Measurements from ENCODE around the gene KRT83. TPM values are rescaled to one million over a fixed set of nuclear protein-coding genes. Genes with fewer than 3 reads are reported as not detected.

KRT83 gene
- total and polyA plus RNA-seq, 2 donors (not counting 1 experiment from before 2014, with no cell fraction given), result not detected

GRCh38 chr12:52280319-52280795, 40.8 kb downstream of the KRT83 start:
- peak; percentile 95 to 98 for DNase-seq (ENCODE audit: low read depth in 2 of 2)
- no peaks in the 10 kb centered on the region for H4K20me1 ChIP-seq (ENCODE audit: control insufficient read depth, extremely low read depth, insufficient read depth, low read length)
- peaks cover 25% of the 10 kb centered on the region for H3K4me1 ChIP-seq (ENCODE audit: control insufficient read depth, extremely low read depth, insufficient read depth, low read length)
- H2AFZ ChIP-seq (ENCODE audit: low read length), result no peak overlapping the region
- no peaks in the 10 kb centered on the region for H3K9me3 ChIP-seq (ENCODE audit: control insufficient read depth, insufficient read depth, low read depth, low read length)
- H3K79me2 ChIP-seq (ENCODE audit: control insufficient read depth, insufficient read depth, low read length), result no peaks in the 10 kb centered on the region
- peak overlapping the region; percentile 98 for H3K27ac ChIP-seq (ENCODE audit: insufficient read depth, low read length)
- peak overlapping the region; percentile 60 for H3K4me2 ChIP-seq (ENCODE audit: extremely low read depth, insufficient read depth, low read length)
- H3K9ac ChIP-seq (ENCODE audit: insufficient read depth, low read length), result peak overlapping the region; percentile 60
- TF ChIP-seq EZH2 (IDR thresholded peaks at IDR 0.05; ENCODE audit: low read length, missing control alignments) (no peak), CTCF (conservative IDR thresholded peaks at IDR 0.05 in 1 of 2, IDR thresholded peaks at IDR 0.05 in 1 of 2; ENCODE audit: low read depth in 1 of 2, low read length in 2 of 2) (no peak)
- H3K36me3 ChIP-seq (ENCODE audit: control insufficient read depth, insufficient read depth, low read length), result no peaks in the 10 kb centered on the region
- H3K27me3 ChIP-seq (ENCODE audit: control insufficient read depth, insufficient read depth, low read length), result no peaks in the 10 kb centered on the region
- no peak overlapping the region for H3K4me3 ChIP-seq (replicated peaks in 1 of 4; ENCODE audit: control extremely low read depth in 1 of 4, insufficient read depth in 1 of 4, low read depth in 3 of 4, low read length in 4 of 4)

DNA sequence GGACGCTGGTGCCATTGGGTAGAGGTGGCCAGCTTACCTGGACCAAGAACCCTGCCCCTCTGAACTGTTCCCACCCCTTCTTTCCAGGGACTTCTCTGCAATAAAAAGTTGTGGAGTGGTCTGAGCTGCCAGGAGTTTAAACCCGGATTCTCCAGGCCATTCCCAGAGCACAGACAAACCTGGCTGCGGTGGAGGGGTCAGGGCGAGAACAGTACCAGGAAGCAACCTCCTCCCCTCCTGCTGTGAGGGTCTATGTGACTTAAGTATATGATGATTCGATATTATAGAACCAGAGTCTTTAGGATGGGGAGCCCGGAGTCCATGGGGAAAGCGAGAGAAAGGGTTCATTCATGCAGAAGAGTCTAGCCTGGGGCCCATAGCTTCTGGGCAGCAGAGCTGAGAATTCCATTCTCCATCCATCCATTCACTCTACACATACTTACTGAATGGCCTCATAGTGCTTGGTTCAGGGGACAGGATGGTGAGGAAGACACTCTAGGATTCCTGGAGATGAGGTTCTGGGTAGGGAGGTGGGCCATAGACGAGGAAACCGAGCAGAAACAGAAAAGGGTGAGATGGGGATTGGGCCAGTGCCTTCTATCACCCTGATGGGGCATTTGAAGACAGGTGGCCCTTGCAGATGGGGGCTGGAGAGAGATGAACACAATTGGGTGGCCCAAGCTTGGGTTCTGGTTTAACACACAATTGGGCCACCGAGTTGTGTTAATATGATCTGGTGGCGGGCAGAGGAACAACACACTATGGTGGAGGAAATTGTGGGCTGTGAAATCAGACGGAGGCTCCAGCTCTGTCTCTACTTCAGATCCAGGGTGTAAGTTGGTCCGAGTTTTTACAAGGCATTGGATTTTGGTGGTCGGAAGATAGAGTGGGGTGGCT, 41.5 kb downstream of the KRT83 start:
- peak in 1 of 2 donors; percentile 73 for DNase-seq (ENCODE audit: low read depth in 2 of 2)
- Histone ChIP-seq H3K27ac (ENCODE audit: insufficient read depth, low read length) (peak overlapping the region; percentile 98), H2AFZ (ENCODE audit: low read length) (no peak overlapping the region), H3K4me1 (ENCODE audit: control insufficient read depth, extremely low read depth, insufficient read depth, low read length) (peaks cover 25% of the 10 kb centered on the region), H4K20me1 (ENCODE audit: control insufficient read depth, extremely low read depth, insufficient read depth, low read length) (no peaks in the 10 kb centered on the region), H3K4me3 (replicated peaks in 1 of 4; ENCODE audit: control extremely low read depth in 1 of 4, insufficient read depth in 1 of 4, low read depth in 3 of 4, low read length in 4 of 4) (no peak overlapping the region), H3K9me3 (ENCODE audit: control insufficient read depth, insufficient read depth, low read depth, low read length) (no peaks in the 10 kb centered on the region), H3K27me3 (ENCODE audit: control insufficient read depth, insufficient read depth, low read length) (peaks cover 1% of the 10 kb centered on the region), H3K9ac (ENCODE audit: insufficient read depth, low read length) (peak overlapping the region; percentile 21), H3K79me2 (ENCODE audit: control insufficient read depth, insufficient read depth, low read length) (no peaks in the 10 kb centered on the region), H3K4me2 (ENCODE audit: extremely low read depth, insufficient read depth, low read length) (peak overlapping the region; percentile 60), H3K36me3 (ENCODE audit: control insufficient read depth, insufficient read depth, low read length) (no peaks in the 10 kb centered on the region)
- TF ChIP-seq EZH2 (IDR thresholded peaks at IDR 0.05; ENCODE audit: low read length, missing control alignments) (no peak), CTCF (conservative IDR thresholded peaks at IDR 0.05 in 1 of 2, IDR thresholded peaks at IDR 0.05 in 1 of 2; ENCODE audit: low read depth in 1 of 2, low read length in 2 of 2) (no peak)

DNA sequence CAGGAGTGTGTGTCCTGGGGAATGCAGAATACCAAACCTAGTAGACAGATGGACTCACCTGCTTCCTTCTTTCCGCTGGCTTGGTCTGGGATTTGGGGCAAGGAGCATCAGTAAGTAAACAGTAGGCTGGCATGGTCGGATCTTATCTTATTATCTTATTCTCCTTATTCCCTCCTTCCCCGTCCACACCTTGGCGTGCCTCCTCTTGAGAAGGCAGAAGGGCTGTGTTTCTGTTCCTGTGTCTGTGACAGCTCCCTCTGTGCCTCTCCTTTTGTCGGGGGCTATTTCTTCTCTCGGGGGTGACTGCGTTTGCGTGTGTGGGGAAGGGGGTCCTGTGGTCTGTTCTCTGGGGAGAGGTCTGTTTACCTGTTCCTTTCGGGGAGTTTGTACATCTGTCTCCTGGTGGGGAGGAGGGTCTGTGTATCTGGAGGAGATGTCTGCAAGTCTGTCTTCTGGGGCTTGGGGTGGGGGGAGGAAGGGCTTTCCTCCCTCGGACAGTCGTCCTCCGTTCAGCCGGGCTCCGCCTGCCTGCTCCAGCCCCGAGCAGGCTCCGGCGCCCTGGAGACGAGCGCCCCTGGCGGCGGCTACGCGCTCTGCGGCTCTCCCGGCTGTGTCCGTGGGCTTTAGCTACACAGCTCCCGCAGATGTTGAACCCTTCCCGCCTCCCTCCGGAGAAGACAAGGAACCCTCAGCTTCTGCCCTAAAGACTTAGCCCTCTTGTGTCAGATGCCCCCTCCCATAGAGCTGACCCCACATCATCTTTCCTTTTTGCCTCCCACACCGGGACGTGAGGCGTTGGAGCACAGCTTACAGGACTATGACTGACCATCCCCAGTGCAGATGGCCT, 42.4 kb downstream of the KRT83 start:
- DNase-seq (ENCODE audit: low read depth in 2 of 2), result peak; percentile 55 to 76
- TF ChIP-seq CTCF (conservative IDR thresholded peaks at IDR 0.05 in 1 of 2, IDR thresholded peaks at IDR 0.05 in 1 of 2; ENCODE audit: low read depth in 1 of 2, low read length in 2 of 2) (peak; percentile 90 to 95), EZH2 (IDR thresholded peaks at IDR 0.05; ENCODE audit: low read length, missing control alignments) (no peak)
- H3K4me3 ChIP-seq (replicated peaks in 1 of 4; ENCODE audit: control extremely low read depth in 1 of 4, insufficient read depth in 1 of 4, low read depth in 3 of 4, low read length in 4 of 4), result peak overlapping the region in 3 of 4 experiments; percentile 4 to 37 (median 6)
- no peaks in the 10 kb centered on the region for H3K36me3 ChIP-seq (ENCODE audit: control insufficient read depth, insufficient read depth, low read length)
- H3K27me3 ChIP-seq (ENCODE audit: control insufficient read depth, insufficient read depth, low read length), result peaks cover 2% of the 10 kb centered on the region
- H3K9ac ChIP-seq (ENCODE audit: insufficient read depth, low read length), result peak overlapping the region; percentile 20
- no peaks in the 10 kb centered on the region for H3K9me3 ChIP-seq (ENCODE audit: control insufficient read depth, insufficient read depth, low read depth, low read length)
- H3K4me1 ChIP-seq (ENCODE audit: control insufficient read depth, extremely low read depth, insufficient read depth, low read length), result peaks cover 25% of the 10 kb centered on the region
- peak overlapping the region; percentile 69 for H2AFZ ChIP-seq (ENCODE audit: low read length)
- H4K20me1 ChIP-seq (ENCODE audit: control insufficient read depth, extremely low read depth, insufficient read depth, low read length), result no peaks in the 10 kb centered on the region
- H3K4me2 ChIP-seq (ENCODE audit: extremely low read depth, insufficient read depth, low read length), result peak overlapping the region; percentile 80
- H3K27ac ChIP-seq (ENCODE audit: insufficient read depth, low read length), result peak overlapping the region; percentile 98
- no peaks in the 10 kb centered on the region for H3K79me2 ChIP-seq (ENCODE audit: control insufficient read depth, insufficient read depth, low read length)

Measured in fibroblast of lung (primary cell).